A549 (cell line): Measurements from ENCODE around the gene ZDHHC9. TPM values are rescaled to one million over a fixed set of nuclear protein-coding genes. Genes with fewer than 3 reads are reported as not detected.

Experiments used
- ATAC-seq, 2 experiments: fragments of 200-7000 bp in 1 of 2; fragments of >200 bp in 1 of 2; cut with Nextera tagmentation in 1 of 2; cut with Tn5 transposase in 1 of 2; 3 replicates each; pipeline versions ENCODE4 v1.8.0 to v1.9.1; 2018 to 2020; ENCODE audit warnings: mild to moderate bottlenecking in 1 of 2, moderate library complexity in 1 of 2
- CTCF ChIA-PET: fragments of 300-600 bp; sonication (Branson Sonifier 250); formaldehyde crosslinking; extraction: SDS; loops from one replicate; lab custom pipeline; 2021; ENCODE audit warnings: antibody characterized with exemption, inconsistent platforms; lab: Yijun Ruan, JAX
- POLR2A ChIA-PET: fragments of 350-600 bp; formaldehyde crosslinking; extraction: SDS; loops from one replicate; lab custom pipeline; 2021; ENCODE audit warnings: antibody characterized with exemption, inconsistent platforms; lab: Yijun Ruan, JAX
- DNase-seq, 2 experiments: peaks; one replicate each; pipeline versions ENCODE4 v3.0.0 to v3.0.0-alpha.2; 2011 to 2016; ENCODE audit warnings: low read depth in 1 of 2, low spot score in 1 of 2
- FAIRE-seq: peaks from 2 replicates; lab custom pipeline; 2011; peaks lifted over from hg19 to GRCh38; lab: Jason Lieb, UNC
- H3K27ac ChIP-seq, 2 experiments: fragments of >200 bp; sonication (Bioruptor Twin); formaldehyde crosslinking; 3 replicates each; pipeline ENCODE4 v1.5.1; 2016 to 2017
- H3K4me1 ChIP-seq: fragments of >200 bp; sonication (Bioruptor Twin); formaldehyde crosslinking; 3 replicates; pipeline ENCODE4 v1.6.1; 2016
- H3K4me2 ChIP-seq: fragments of >200 bp; sonication (Bioruptor Twin); formaldehyde crosslinking; 3 replicates; pipeline ENCODE4 v1.6.1; 2016
- H3K4me3 ChIP-seq: fragments of >200 bp; sonication (Bioruptor Twin); formaldehyde crosslinking; 3 replicates; pipeline ENCODE4 v1.5.1; 2016
- H3K9me3 ChIP-seq: fragments of >200 bp; sonication (Bioruptor Twin); formaldehyde crosslinking; 3 replicates; pipeline ENCODE4 v1.6.1; 2016
- ATOH8 ChIP-seq: fragments of 250-450 bp; sonication (Bioruptor Pico); IDR thresholded peaks from 2 replicates; pipeline ENCODE4 v1.5.0; 2020; ENCODE audit warnings: low read depth, mild to moderate bottlenecking, moderate library complexity
- CEBPB ChIP-seq, 2 experiments: fragments of >200 bp in 1 of 2; sonication (Bioruptor Twin) in 1 of 2; formaldehyde crosslinking in 1 of 2; IDR thresholded peaks; 2 replicates each; pipeline ENCODE4 v1.6.1; 2012 to 2016
- CHD4 ChIP-seq: fragments of 200-600 bp; sonication (generic); IDR thresholded peaks from 2 replicates; pipeline ENCODE4 v1.6.1; 2016; ENCODE audit warnings: antibody characterized with exemption, mild to moderate bottlenecking, borderline replicate concordance
- CTCF ChIP-seq: fragments of >200 bp; sonication (Bioruptor Twin); formaldehyde crosslinking; IDR thresholded peaks from 3 replicates; pipeline ENCODE4 v1.5.1; 2016
- EHMT2 ChIP-seq: fragments of 200-600 bp; sonication (generic); IDR thresholded peaks from 2 replicates; pipeline ENCODE4 v1.6.1; 2016; ENCODE audit warnings: antibody characterized with exemption, low read depth, mild to moderate bottlenecking, moderate library complexity
- EP300 ChIP-seq, 2 experiments: fragments of >200 bp; sonication (Bioruptor Twin); formaldehyde crosslinking; IDR thresholded peaks; 2 replicates in 1 of 2; 3 replicates in 1 of 2; pipeline ENCODE4 v1.6.1; 2016 to 2017
- ESRRA ChIP-seq: fragments of 150-350 bp; IDR thresholded peaks from 2 replicates; pipeline ENCODE4 v1.6.1; 2014; ENCODE audit warnings: mild to moderate bottlenecking, low read length, borderline replicate concordance
- HEYL ChIP-seq: fragments of 250-450 bp; sonication (Bioruptor Pico); IDR thresholded peaks from 2 replicates; pipeline ENCODE4 v1.8.0; 2021; ENCODE audit warnings: mild to moderate bottlenecking, moderate library complexity
- HOXA7 ChIP-seq: fragments of 250-450 bp; sonication (Bioruptor Pico); IDR thresholded peaks from 2 replicates; pipeline ENCODE4 v1.5.0; 2020; ENCODE audit warnings: mild to moderate bottlenecking, moderate library complexity
- JUNB ChIP-seq: fragments of >200 bp; sonication (Bioruptor Twin); formaldehyde crosslinking; IDR thresholded peaks from 2 replicates; pipeline ENCODE4 v1.6.1; 2016
- MAX ChIP-seq: IDR thresholded peaks from 2 replicates; pipeline ENCODE4 v1.6.1; 2012
- NFE2L2 ChIP-seq: fragments of 150-350 bp; conservative IDR thresholded peaks from 2 replicates; pipeline ENCODE4 v1.6.1; 2014; ENCODE audit warnings: low read length
- POLR2AphosphoS2 ChIP-seq: conservative IDR thresholded peaks from 2 replicates; pipeline ENCODE4 v1.6.1; 2012; ENCODE audit warnings: low read length, improper control_type of control experiment, inconsistent platforms
- RAD21 ChIP-seq, 2 experiments: fragments of >200 bp in 1 of 2; sonication (Bioruptor Twin) in 1 of 2; formaldehyde crosslinking in 1 of 2; IDR thresholded peaks in 1 of 2; conservative IDR thresholded peaks in 1 of 2; 2 replicates in 1 of 2; 3 replicates in 1 of 2; pipeline ENCODE4 v1.6.1; 2012 to 2018; ENCODE audit warnings: inconsistent platforms in 1 of 2
- RCOR1 ChIP-seq: fragments of 150-350 bp; IDR thresholded peaks from 2 replicates; pipeline ENCODE4 v1.6.1; 2014; ENCODE audit warnings: antibody characterized with exemption, low read length, low read depth
- RNF2 ChIP-seq: fragments of 200-600 bp; sonication (generic); IDR thresholded peaks from 2 replicates; pipeline ENCODE4 v1.6.1; 2016; ENCODE audit warnings: low read depth, mild to moderate bottlenecking, antibody characterized with exemption, moderate library complexity, borderline replicate concordance
- TFCP2L1 ChIP-seq: fragments of 250-450 bp; sonication (Bioruptor Pico); IDR thresholded peaks from 2 replicates; pipeline ENCODE4 v1.5.0; 2021; ENCODE audit warnings: mild to moderate bottlenecking
- USF2 ChIP-seq: fragments of 450-650 bp; IDR thresholded peaks from 2 replicates; pipeline ENCODE4 v1.6.1; 2014; ENCODE audit warnings: antibody characterized with exemption
- ZNF302 ChIP-seq: fragments of 250-450 bp; sonication (Bioruptor Pico); IDR thresholded peaks from 2 replicates; pipeline ENCODE4 v1.9.0; 2021; ENCODE audit warnings: inconsistent platforms, mild to moderate bottlenecking, moderate library complexity
- WGBS: methylation state at CpG from one replicate; pipeline ENCODE4 v1.1.6; 2017; ENCODE audit errors: missing lambda C conversion rate; 5-methylcytosine and 5-hydroxymethylcytosine counted together
- polyA plus RNA-seq, 4 experiments: library from polyadenylated mRNA; depleted of rRNA in 3 of 4; stranded (reverse); fragments of >200 nt; fragmentation: RNase III in 1 of 4; extraction: RNeasy Plus Mini Kit Qiagen cat#74134 plus additional on column Dnase treatment in 1 of 4; gene quantifications; 2 replicates in 3 of 4; 3 replicates in 1 of 4; pipeline ENCODE4 v1.2.3, GENCODE V29; 2011 to 2017

ZDHHC9 gene
- polyA plus RNA-seq, 2 of the 4 experiments (the other 2 are of a cell fraction): 20.2 to 50.6 TPM

- ChIA-PET POLR2A (no interaction called here), CTCF (interaction anchor here (0.7 kb wide), 1 partner anchor 397 kb away, joined by 4 read pairs; no protein-coding TSS in a partner anchor)
- no peak for TF ChIP-seq EHMT2
- TF ChIP-seq HEYL (CRISPR knock-in tag): no peak
- TF ChIP-seq USF2: no peak
- TF ChIP-seq ATOH8: no peak
- TF ChIP-seq EP300 (IDR thresholded peaks at IDR 0.05): no peak
- Histone ChIP-seq H3K4me1 (no peaks in the 10 kb centered on the region), H3K9me3 (no peaks in the 10 kb centered on the region), H3K4me2 (no peak overlapping the region), H3K27ac (no peak overlapping the region), H3K4me3 (no peak overlapping the region)
- WGBS: 86% methylated on average over 12 of the region's 14 CpGs
- DNase-seq (no peak), ATAC-seq (no peak), FAIRE-seq (no peak)
These were observed 72.3 kb downstream of the ZDHHC9 start for GRCh38 chrX:129771266-129771995.

- TF ChIP-seq NFE2L2 (no peak), ZNF302 (CRISPR knock-in tag) (no peak), USF2 (no peak), CHD4 (no peak), CEBPB (IDR thresholded peaks at IDR 0.05) (no peak), RCOR1 (no peak), HOXA7 (CRISPR knock-in tag) (no peak), MAX (no peak), ESRRA (no peak), CTCF (no peak), RAD21 (conservative IDR thresholded peaks at IDR 0.05 in 1 of 2, IDR thresholded peaks at IDR 0.05 in 1 of 2) (no peak), JUNB (no peak), TFCP2L1 (CRISPR knock-in tag) (no peak), POLR2AphosphoS2 (no peak), RNF2 (no peak)
- Histone ChIP-seq H3K27ac (no peak overlapping the region), H3K4me3 (no peak overlapping the region), H3K4me2 (no peak overlapping the region), H3K9me3 (no peaks in the 10 kb centered on the region), H3K4me1 (no peaks in the 10 kb centered on the region)
- WGBS: 76% methylated on average over 8 of the region's 9 CpGs
- ChIA-PET POLR2A (no interaction called here), CTCF (interaction anchor here (1.5 kb wide), 1 partner anchor 132 kb away, joined by 4 read pairs; no protein-coding TSS in a partner anchor)
- FAIRE-seq (no peak), ATAC-seq (no peak; a peak in 1 of 6 replicates), DNase-seq (no peak)
These were observed 74.1 kb downstream of the ZDHHC9 start for GRCh38 chrX:129769467-129770154.
